GM21619 (cell line): Measurements from ENCODE around the gene FANCE.

ENCODE experiments used
- ATAC-seq: cut with Tn5 transposase; IDR thresholded peaks from one replicate; pipeline ENCODE4 v1.9.1; 2021; ENCODE audit not compliant: unreplicated experiment

Gene FANCE

GRCh38 chr6:35463292-35463691, 11.2 kb downstream of the FANCE start:
- ATAC-seq, result no peak

GRCh38 chr6:35465646-35466045, 13.5 kb downstream of the FANCE start:
- ATAC-seq, result no peak

GRCh38 chr6:35468181-35468979, 16.2 kb downstream of the FANCE start, which contains the start of gene RPL10A:
RPL10A (plus strand) TSS chr6:35468401; CDS start chr6:35468435, 34 bp downstream.
- peak; percentile 70 for ATAC-seq

- peak; percentile 9 for ATAC-seq
Observed at GRCh38 chr6:35468980-35469750, 17.0 kb downstream of the FANCE start.

GRCh38 chr6:35469751-35470662, 17.9 kb downstream of the FANCE start:
- no peak for ATAC-seq

GRCh38 chr6:35470663-35471120, 18.6 kb downstream of the FANCE start:
- no peak for ATAC-seq

- no peak for ATAC-seq
Observed at GRCh38 chr6:35471836-35472345, 19.8 kb downstream of the FANCE start.

GRCh38 chr6:35473075-35473849, 21.1 kb downstream of the FANCE start:
- no peak for ATAC-seq

GRCh38 chr6:35473850-35474130, 21.7 kb downstream of the FANCE start:
- no peak for ATAC-seq

GRCh38 chr6:35474131-35474941, 22.2 kb downstream of the FANCE start:
- ATAC-seq, result no peak

GRCh38 chr6:35474942-35475570, 22.9 kb downstream of the FANCE start:
- no peak for ATAC-seq

GRCh38 chr6:35475573-35475972, 23.4 kb downstream of the FANCE start:
- ATAC-seq, result no peak

GRCh38 chr6:35476004-35476403, 23.9 kb downstream of the FANCE start:
- no peak for ATAC-seq

- no peak for ATAC-seq
Observed at GRCh38 chr6:35477028-35477427, 24.9 kb downstream of the FANCE start.

- no peak for ATAC-seq
Observed at GRCh38 chr6:35477551-35478179, 25.5 kb downstream of the FANCE start.

- no peak for ATAC-seq
Observed at GRCh38 chr6:35478259-35478658, 26.1 kb downstream of the FANCE start.

GRCh38 chr6:35480176-35480575, 28.0 kb downstream of the FANCE start:
- ATAC-seq, result no peak

GRCh38 chr6:35481226-35481625, 29.1 kb downstream of the FANCE start:
- no peak for ATAC-seq
